Parathyroid adenoma (tissue), 2 donors: ENCODE results near the gene KDM4B.

ENCODE experiments used
- H2AFZ ChIP-seq: fragments of 300-600 bp; sonication (generic); one replicate; pipeline ENCODE4 v1.7.0; 2017; ENCODE audit warnings: antibody characterized with exemption, mild to moderate bottlenecking
- H3K27ac ChIP-seq: fragments of 300-600 bp; sonication (generic); one replicate; pipeline ENCODE4 v1.7.0; 2017
- H3K27me3 ChIP-seq: fragments of 300-600 bp; sonication (generic); one replicate; pipeline ENCODE4 v1.7.0; 2017; ENCODE audit warnings: low read length; ENCODE audit not compliant: control insufficient read depth, insufficient read depth
- H3K36me3 ChIP-seq: fragments of 300-600 bp; sonication (generic); one replicate; pipeline ENCODE4 v1.7.0; 2017; ENCODE audit warnings: low read length; ENCODE audit not compliant: control insufficient read depth, insufficient read depth
- H3K4me1 ChIP-seq: fragments of 300-600 bp; sonication (generic); one replicate; pipeline ENCODE4 v1.7.0; 2017; ENCODE audit warnings: control low read depth
- H3K4me2 ChIP-seq: fragments of 300-600 bp; sonication (generic); one replicate; pipeline ENCODE4 v1.7.0; 2017; ENCODE audit warnings: low read length
- H3K4me3 ChIP-seq: fragments of 300-600 bp; sonication (generic); one replicate; pipeline ENCODE4 v1.7.0; 2017; ENCODE audit warnings: low read depth, low read length
- H3K79me2 ChIP-seq: fragments of 300-600 bp; sonication (generic); one replicate; pipeline ENCODE4 v1.7.0; 2017; ENCODE audit warnings: control low read depth
- H3K9ac ChIP-seq: fragments of 300-600 bp; sonication (generic); one replicate; pipeline ENCODE4 v1.7.0; 2017; ENCODE audit warnings: mild to moderate bottlenecking
- H3K9me3 ChIP-seq: fragments of 300-600 bp; sonication (generic); one replicate; pipeline ENCODE4 v1.7.0; 2017; ENCODE audit warnings: low read length; ENCODE audit not compliant: control insufficient read depth
- TF ChIP-seq, protein P1 (sequence below): fragments of 300-600 bp; sonication (generic); IDR thresholded peaks from one replicate; pipeline ENCODE4 v1.7.0; 2017; ENCODE audit warnings: antibody characterized with exemption, mild to moderate bottlenecking
- donor health status: primary hyperparathyroidism.

KDM4B gene

DNA sequence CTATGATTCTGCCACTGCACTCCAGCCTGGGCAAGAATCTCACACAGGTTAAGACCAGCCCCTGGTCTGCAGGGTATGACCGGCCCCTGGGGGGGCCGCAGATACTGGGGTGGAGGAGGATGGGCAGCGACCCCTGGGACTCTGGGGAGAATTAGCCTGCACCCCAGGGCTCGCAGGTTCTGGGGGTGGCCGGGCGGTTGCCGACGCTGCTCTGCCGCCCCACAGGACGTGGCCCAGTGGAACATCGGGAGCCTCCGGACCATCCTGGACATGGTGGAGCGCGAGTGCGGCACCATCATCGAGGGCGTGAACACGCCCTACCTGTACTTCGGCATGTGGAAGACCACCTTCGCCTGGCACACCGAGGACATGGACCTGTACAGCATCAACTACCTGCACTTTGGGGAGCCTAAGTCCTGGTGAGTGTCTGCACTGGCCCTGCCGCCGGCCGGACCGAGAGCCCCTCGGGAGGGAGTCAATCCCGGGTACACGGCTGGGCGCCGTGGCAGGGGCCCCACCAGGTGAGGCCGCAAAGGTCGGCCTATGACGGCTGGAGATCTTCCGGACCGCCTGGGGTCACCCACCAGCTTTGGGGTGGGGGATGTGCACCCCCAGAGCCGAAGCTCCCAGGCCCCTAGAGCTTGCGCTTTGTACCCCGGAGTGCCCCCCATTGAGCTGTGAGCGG lies 78.5 kb downstream of the KDM4B start:
- H3K4me2 ChIP-seq: no peak overlapping the region
- H3K9me3 ChIP-seq: no peaks in the 10 kb centered on the region
- TF ChIP-seq, protein P1, sequence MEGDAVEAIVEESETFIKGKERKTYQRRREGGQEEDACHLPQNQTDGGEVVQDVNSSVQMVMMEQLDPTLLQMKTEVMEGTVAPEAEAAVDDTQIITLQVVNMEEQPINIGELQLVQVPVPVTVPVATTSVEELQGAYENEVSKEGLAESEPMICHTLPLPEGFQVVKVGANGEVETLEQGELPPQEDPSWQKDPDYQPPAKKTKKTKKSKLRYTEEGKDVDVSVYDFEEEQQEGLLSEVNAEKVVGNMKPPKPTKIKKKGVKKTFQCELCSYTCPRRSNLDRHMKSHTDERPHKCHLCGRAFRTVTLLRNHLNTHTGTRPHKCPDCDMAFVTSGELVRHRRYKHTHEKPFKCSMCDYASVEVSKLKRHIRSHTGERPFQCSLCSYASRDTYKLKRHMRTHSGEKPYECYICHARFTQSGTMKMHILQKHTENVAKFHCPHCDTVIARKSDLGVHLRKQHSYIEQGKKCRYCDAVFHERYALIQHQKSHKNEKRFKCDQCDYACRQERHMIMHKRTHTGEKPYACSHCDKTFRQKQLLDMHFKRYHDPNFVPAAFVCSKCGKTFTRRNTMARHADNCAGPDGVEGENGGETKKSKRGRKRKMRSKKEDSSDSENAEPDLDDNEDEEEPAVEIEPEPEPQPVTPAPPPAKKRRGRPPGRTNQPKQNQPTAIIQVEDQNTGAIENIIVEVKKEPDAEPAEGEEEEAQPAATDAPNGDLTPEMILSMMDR: no peak
- no peak overlapping the region for H3K27ac ChIP-seq
- H3K79me2 ChIP-seq: peaks cover 53% of the 10 kb centered on the region
- no peaks in the 10 kb centered on the region for H3K36me3 ChIP-seq
- peaks cover 9% of the 10 kb centered on the region for H3K4me1 ChIP-seq
- H3K9ac ChIP-seq: no peak overlapping the region
- no peaks in the 10 kb centered on the region for H3K27me3 ChIP-seq
- no peak overlapping the region for H2AFZ ChIP-seq
- H3K4me3 ChIP-seq: no peak overlapping the region

DNA sequence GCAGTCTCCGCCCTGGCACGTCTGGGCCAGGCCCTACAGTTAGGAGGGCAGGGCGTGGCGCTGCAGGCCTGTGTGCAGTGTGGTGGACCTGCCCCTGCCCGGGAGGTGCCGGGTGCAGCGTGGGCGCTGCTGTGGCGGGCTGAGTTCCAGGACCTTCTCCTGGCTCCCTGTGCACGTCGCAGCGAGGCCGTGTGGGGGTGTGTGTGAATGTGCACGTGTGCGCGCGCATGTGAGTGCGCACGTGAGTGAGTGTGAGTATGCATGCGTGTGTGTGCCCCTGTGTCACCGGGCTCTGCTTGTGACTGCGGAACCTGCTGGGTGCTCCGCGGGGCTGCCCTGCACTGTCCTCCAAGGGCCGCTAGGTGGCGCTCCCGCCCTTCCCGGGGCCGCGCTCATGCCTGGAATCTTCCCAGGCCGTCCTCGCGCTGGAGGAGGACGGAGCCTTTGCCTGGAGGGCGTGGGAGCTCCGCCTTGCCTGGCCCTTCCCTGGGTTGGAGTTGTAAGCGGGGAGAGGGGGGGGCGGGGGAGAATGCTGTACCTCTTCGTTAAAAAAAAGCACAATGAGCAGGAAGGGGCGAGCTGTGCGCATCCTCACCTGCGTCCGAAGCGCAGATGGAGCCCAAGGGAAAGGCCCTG lies 79.3 kb downstream of the KDM4B start:
- Histone ChIP-seq H3K36me3 (no peaks in the 10 kb centered on the region), H3K4me2 (no peak overlapping the region), H3K9ac (no peak overlapping the region), H3K27me3 (no peaks in the 10 kb centered on the region), H3K4me3 (no peak overlapping the region), H3K79me2 (peaks cover 59% of the 10 kb centered on the region), H3K9me3 (no peaks in the 10 kb centered on the region), H3K27ac (no peak overlapping the region), H2AFZ (no peak overlapping the region), H3K4me1 (peaks cover 9% of the 10 kb centered on the region)
- TF ChIP-seq, protein P1: peak; percentile 88

DNA sequence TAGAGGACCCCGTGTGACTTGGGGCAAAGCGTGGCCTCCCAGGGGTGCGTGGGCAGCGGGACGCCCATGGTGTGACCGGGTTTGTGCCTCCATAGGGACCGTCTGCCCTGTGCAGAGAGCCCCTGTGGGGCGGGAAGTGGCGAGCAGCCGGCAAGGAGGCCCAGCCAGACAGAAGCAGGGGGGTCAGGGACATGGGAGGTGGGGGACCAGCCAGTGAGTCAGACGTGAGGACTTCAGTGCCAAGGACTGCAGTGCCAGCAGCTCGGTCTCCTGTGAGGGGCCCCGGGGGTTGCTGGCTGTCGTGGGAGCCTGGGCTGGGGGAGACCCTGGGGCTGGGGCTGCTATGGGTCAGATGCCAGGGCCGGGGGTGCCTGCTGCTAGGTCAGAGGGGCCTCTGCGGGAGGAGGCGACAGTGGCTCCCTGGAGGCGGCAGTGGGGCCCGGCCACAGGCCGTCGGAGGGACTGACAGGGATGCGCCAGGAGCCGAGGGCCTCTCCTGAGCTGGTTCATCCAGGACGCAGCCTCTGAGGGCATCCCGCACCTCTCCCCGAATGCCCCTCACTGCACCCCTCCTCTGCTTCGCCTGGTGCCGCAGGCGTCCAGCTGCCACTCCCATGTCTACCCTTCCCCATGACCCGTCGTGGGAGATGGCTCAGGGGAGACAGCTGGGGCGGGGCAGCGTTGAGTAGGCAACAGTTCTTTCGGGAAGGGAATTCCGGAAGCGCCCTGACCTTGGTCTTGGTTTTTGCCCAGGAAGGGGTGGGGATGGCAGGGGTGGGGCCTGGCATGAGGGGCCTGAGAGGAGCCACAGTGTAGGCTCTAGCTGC lies 80.0 kb downstream of the KDM4B start:
- TF ChIP-seq, protein P1: no peak
- H3K27me3 ChIP-seq: no peaks in the 10 kb centered on the region
- no peak overlapping the region for H3K4me2 ChIP-seq
- no peak overlapping the region for H3K4me3 ChIP-seq
- no peaks in the 10 kb centered on the region for H3K9me3 ChIP-seq
- H2AFZ ChIP-seq: no peak overlapping the region
- peaks cover 62% of the 10 kb centered on the region for H3K79me2 ChIP-seq
- H3K4me1 ChIP-seq: peaks cover 9% of the 10 kb centered on the region
- H3K36me3 ChIP-seq: no peaks in the 10 kb centered on the region
- H3K27ac ChIP-seq: no peak overlapping the region
- no peak overlapping the region for H3K9ac ChIP-seq

DNA sequence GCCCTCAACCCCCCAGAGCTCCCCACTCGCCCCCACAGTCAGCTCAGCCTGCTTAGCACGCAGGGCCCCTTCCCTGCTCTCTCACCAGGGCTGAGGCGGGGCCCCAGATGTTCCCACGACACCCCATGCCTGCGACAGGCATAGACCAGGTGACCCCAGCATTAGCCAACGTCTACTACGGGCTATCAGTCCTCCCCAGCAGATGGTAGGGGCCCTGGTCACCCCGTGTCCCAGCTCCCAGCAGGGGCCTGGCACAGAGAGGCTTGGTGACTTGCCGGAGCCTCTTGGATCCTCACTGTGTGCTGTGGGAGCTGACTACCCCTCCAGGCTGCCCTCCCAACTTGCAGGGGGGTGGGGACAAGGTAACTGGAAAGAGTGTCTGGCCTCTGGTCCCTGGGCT lies 80.6 kb downstream of the KDM4B start:
- Histone ChIP-seq H3K27ac (no peak overlapping the region), H3K9ac (no peak overlapping the region), H3K9me3 (no peaks in the 10 kb centered on the region), H3K79me2 (peaks cover 65% of the 10 kb centered on the region), H3K27me3 (no peaks in the 10 kb centered on the region), H3K4me2 (no peak overlapping the region), H3K4me3 (no peak overlapping the region), H3K36me3 (no peaks in the 10 kb centered on the region), H2AFZ (no peak overlapping the region), H3K4me1 (peaks cover 9% of the 10 kb centered on the region)
- TF ChIP-seq, protein P1: no peak
